Measurements from ENCODE around the gene CHST6.
A peak's percentile ranks its signal among the peaks of the same experiment; 100 is the strongest.

CHST6 gene

DNA sequence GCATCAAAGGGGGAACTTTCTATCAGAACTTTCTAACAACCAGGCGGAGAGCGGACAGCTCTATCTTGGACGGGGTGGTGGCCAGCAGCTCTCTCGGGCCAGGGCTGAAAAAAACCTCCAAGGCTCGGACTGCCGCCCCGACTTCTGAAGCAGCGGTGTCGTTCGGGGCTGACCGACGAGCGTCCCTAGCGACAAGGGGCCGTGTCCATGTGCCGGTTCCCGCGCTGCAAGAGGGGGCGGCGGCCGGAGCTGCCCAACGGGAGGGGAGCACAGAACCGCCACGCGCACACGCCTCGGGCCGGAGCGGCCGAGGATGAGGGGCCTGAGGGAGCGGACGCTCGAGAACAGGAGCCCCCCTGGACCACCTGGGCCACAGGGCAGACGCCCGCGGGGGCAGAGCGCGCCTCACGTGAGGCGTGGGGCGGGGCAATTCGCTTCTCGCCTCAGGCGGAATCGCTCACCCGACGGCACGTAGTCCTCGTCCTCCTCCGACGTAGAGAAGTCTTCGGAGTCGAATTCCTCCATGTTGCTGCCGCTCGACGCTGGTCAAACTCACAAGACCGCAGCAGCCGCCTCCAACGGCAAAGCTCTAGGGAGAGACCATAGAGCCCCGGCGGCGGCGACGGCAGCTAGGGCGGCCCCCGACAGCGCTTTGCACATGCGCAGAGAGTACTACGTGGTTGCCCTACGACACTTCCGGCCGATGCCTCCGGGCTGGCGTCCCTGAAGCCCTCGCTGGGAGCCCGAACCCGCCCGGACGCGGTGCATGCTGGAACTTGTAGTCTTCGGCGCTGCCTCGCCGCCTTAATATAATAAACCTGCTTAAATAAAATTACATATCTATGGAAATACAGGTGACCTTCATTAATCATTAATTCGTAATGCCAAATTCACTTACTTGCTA is 62.2 kb downstream of the CHST6 start, which contains the start of gene CFDP1 (continued):
- no peak for TF ChIP-seq TSHZ1 (tag by site-specific recombination; IDR thresholded peaks at IDR 0.05; ENCODE audit: borderline replicate concordance)
- 0 out of 2 replicates have a peak, but pooled peaks have one; percentile 62 for TF ChIP-seq PBX3 (CRISPR knock-in tag; IDR thresholded peaks at IDR 0.05)
- TF ChIP-seq ZBTB48 (tag by site-specific recombination; IDR thresholded peaks at IDR 0.05): peak; percentile 99
- TF ChIP-seq ZNF214 (tag by site-specific recombination; IDR thresholded peaks at IDR 0.05; ENCODE audit: borderline replicate concordance): no peak
- TF ChIP-seq, protein P1, sequence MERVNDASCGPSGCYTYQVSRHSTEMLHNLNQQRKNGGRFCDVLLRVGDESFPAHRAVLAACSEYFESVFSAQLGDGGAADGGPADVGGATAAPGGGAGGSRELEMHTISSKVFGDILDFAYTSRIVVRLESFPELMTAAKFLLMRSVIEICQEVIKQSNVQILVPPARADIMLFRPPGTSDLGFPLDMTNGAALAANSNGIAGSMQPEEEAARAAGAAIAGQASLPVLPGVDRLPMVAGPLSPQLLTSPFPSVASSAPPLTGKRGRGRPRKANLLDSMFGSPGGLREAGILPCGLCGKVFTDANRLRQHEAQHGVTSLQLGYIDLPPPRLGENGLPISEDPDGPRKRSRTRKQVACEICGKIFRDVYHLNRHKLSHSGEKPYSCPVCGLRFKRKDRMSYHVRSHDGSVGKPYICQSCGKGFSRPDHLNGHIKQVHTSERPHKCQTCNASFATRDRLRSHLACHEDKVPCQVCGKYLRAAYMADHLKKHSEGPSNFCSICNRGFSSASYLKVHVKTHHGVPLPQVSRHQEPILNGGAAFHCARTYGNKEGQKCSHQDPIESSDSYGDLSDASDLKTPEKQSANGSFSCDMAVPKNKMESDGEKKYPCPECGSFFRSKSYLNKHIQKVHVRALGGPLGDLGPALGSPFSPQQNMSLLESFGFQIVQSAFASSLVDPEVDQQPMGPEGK (tag by site-specific recombination; IDR thresholded peaks at IDR 0.05): peak; percentile 93
- no peak for TF ChIP-seq ZNF654 (tag by site-specific recombination; IDR thresholded peaks at IDR 0.05; ENCODE audit: low read depth)
- TF ChIP-seq SALL2 (tag by site-specific recombination; IDR thresholded peaks at IDR 0.05; ENCODE audit: borderline replicate concordance): no peak
- TF ChIP-seq ZXDB (tag by site-specific recombination; IDR thresholded peaks at IDR 0.05): peak; percentile 89
- TF ChIP-seq ZNF677 (tag by site-specific recombination; IDR thresholded peaks at IDR 0.05): no peak
- TF ChIP-seq ZNF324 (tag by site-specific recombination; IDR thresholded peaks at IDR 0.05): peak; percentile 67; the same call in 1 of the 2 replicates
- TF ChIP-seq ZNF692 (tag by site-specific recombination; IDR thresholded peaks at IDR 0.05): peak; percentile 69
- no peak for TF ChIP-seq ZNF19 (tag by site-specific recombination; IDR thresholded peaks at IDR 0.05; ENCODE audit: low read depth)
- TF ChIP-seq BCL6B (tag by site-specific recombination; IDR thresholded peaks at IDR 0.05): no peak
- TF ChIP-seq ZSCAN23 (tag by site-specific recombination; IDR thresholded peaks at IDR 0.05): no peak
- TF ChIP-seq ZSCAN30 (tag by site-specific recombination; IDR thresholded peaks at IDR 0.05): peak; percentile 64; the same call in 1 of the 2 replicates
- TF ChIP-seq MZF1 (tag by site-specific recombination; IDR thresholded peaks at IDR 0.05; ENCODE audit: borderline replicate concordance): peak; percentile 99
- TF ChIP-seq, protein P2, sequence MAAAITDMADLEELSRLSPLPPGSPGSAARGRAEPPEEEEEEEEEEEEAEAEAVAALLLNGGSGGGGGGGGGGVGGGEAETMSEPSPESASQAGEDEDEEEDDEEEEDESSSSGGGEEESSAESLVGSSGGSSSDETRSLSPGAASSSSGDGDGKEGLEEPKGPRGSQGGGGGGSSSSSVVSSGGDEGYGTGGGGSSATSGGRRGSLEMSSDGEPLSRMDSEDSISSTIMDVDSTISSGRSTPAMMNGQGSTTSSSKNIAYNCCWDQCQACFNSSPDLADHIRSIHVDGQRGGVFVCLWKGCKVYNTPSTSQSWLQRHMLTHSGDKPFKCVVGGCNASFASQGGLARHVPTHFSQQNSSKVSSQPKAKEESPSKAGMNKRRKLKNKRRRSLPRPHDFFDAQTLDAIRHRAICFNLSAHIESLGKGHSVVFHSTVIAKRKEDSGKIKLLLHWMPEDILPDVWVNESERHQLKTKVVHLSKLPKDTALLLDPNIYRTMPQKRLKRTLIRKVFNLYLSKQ (tag by site-specific recombination; IDR thresholded peaks at IDR 0.05; ENCODE audit: borderline replicate concordance): no peak
- no peak for TF ChIP-seq ZNF549 (tag by site-specific recombination; IDR thresholded peaks at IDR 0.05)
- no peak; the same call in 1 of the 2 replicates for TF ChIP-seq ZBTB21 (tag by site-specific recombination; IDR thresholded peaks at IDR 0.05)
- no peak for TF ChIP-seq BCL11A (tag by site-specific recombination; IDR thresholded peaks at IDR 0.05; ENCODE audit: low read depth)
- TF ChIP-seq YY2 (tag by site-specific recombination; IDR thresholded peaks at IDR 0.05): no peak
- no peak for TF ChIP-seq ZNF280C (tag by site-specific recombination; IDR thresholded peaks at IDR 0.05)
- TF ChIP-seq ZNF155 (tag by site-specific recombination; IDR thresholded peaks at IDR 0.05): no peak
